Vagina (tissue), 2 donors: ENCODE results near the gene CTNNA3.

ENCODE experiments used
- CTCF ChIP-seq, 3 experiments: fragments of 450-650 bp in 2 of 3; fragments of 200-600 bp in 1 of 3; sonication (generic) in 1 of 3; IDR thresholded peaks; one replicate each; pipeline ENCODE4 v1.5.1; 2017 to 2019; ENCODE audit warnings: antibody characterized with exemption in 3 of 3, mild to moderate bottlenecking in 2 of 3, moderate library complexity in 2 of 3
- POLR2A ChIP-seq, 2 donors: fragments of 450-650 bp; IDR thresholded peaks; one replicate each; pipeline ENCODE4 v1.6.1; 2017; ENCODE audit warnings: antibody characterized with exemption in 2 of 2, mild to moderate bottlenecking in 2 of 2, moderate library complexity in 2 of 2

GRCh38 chr10:66795866-66796265 is 900.1 kb downstream of the CTNNA3 start:
- TF ChIP-seq POLR2A (IDR thresholded peaks at IDR 0.05) (no peak), CTCF (IDR thresholded peaks at IDR 0.05) (no peak)
